HG02981 (cell line): ENCODE results near the gene FAM3B.
"Not testable (repeated sequence)": the region's sequence is repeated elsewhere in the genome, so short reads cannot be mapped to it uniquely, and the experiment has no call there.

Experiments used
- ATAC-seq: cut with Tn5 transposase; IDR thresholded peaks from one replicate; pipeline ENCODE4 v1.9.1; 2021; ENCODE audit warnings: mild to moderate bottlenecking, moderate library complexity; ENCODE audit not compliant: unreplicated experiment

Gene FAM3B, protein sequence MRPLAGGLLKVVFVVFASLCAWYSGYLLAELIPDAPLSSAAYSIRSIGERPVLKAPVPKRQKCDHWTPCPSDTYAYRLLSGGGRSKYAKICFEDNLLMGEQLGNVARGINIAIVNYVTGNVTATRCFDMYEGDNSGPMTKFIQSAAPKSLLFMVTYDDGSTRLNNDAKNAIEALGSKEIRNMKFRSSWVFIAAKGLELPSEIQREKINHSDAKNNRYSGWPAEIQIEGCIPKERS

DNA sequence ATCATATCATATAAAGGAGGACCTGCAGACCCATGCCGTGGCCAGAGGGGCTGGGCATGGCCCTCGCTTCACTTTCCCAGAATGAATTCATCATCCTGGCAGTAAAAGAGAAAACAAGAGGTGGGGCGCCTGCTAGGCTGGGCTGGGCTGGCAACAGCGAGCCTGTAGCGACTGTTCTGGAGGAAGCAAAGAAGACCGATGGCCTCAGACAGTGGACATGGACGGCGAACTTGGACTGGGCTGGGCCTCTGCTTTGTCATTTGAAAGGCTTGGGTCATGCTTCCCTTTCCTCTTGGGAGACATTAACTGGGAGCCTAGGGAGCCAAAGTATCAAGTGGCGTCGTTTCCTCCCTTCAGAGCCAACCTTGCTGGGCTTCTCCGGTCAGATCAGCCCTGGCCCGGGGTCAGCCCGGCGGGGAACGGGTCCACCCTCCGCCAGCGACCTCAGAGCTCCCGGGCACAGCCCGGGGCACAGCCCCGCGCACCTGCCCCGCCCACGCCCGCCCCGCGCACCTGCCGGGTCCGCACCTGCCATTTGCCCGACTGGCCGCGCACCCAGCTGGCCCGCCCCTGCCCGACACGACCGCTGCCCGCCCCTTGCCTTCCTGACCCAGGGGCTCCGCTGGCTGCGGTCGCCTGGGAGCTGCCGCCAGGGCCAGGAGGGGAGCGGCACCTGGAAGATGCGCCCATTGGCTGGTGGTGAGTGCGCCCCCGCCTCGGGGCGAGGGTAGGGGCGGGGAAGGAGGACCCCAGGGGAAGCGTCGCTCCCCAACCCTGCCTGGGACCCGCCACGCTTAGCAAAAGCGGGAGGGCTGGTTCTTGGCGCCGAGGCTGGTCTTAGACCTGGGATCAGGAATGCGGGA lies at the start of gene FAM3B:
Gene FAM3B (plus strand): TSS at position 602 of the 863 bp plus-strand sequence. CDS start 79 bp downstream, at position 681.
- no peak for ATAC-seq

DNA sequence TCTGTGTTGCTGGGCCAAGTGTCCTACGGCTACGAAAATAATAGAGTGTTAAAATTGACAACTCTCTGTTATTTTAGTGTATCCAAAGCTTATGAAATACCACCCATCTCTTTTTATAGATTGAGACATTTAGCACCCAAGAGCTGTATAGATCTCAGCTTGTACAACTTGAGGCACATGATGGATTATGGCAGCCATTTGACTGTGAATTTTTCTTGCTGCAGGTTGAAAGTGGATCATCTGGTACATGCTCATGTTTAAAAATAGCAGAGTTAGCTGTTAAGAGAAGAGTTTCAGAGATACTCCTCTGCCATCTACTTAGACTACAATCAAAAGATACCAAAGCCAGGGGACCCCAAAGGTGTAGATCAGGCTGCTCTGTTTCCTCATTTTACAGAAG lies 49.3 kb upstream of the FAM3B start:
- ATAC-seq = no peak

DNA sequence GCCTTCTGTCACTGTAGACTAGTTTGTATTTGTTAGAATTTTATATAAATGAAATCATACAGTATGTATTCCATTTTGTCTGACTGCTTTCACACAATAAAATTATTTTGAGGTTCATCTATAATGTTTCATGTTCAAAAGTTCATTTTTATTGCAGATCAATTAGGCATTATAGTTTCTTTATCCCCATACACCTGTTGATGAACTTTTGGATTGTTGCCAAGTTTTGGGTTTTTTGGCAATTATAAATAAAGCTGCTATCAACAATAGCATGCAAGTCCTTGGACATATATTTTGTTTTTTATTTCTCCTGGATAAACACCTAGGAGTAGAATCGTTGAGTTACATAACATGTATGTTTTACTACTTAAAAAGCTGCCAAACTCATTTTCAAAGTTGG lies 47.1 kb upstream of the FAM3B start:
- no peak for ATAC-seq

- no peak for ATAC-seq
These were observed 39.4 kb upstream of the FAM3B start for GRCh38 chr21:41277196-41277595.

GRCh38 chr21:41277846-41278245 lies 38.8 kb upstream of the FAM3B start:
- ATAC-seq = no peak

DNA sequence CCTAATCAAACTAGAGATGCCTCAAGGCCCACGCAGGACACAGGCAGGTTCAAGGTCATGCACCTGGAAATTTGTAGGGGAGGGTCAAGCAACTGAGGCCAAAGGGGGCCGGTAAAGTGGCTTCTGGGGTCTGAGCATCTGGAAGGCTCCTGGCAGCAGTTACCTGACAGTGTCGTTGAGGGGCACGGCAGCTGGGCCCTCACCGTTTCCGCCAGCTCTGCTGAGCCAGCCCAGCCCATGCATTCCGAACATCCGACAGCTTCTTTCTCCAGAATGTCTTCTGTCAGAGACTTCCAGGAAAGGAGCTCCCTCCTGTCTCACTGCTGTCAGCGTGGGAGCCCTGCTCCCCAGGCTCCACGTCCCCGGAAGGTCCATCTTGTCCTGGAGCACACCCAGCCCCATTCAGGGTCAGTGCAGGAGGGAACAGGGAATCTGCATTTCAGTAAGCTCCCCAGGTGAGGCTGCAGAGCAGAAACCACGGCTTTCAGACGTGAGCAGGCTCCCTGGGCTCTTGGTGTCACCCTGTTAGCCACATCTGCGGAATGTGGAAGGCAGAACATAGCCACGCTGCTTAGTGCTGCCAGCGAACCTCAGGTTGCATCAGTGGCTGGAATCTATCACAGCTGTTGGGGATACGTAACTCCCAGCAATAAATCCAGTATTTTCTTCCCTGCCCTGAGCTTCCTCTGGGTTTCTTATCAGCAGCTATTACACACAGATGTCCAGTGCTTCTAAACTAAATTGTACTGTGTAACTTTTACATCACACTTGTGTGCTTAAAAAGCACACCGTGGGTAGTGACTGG lies 36.3 kb upstream of the FAM3B start:
- ATAC-seq = no peak

- no peak for ATAC-seq
These were observed 34.2 kb upstream of the FAM3B start for GRCh38 chr21:41282412-41282811.

GRCh38 chr21:41283211-41283818 lies 33.3 kb upstream of the FAM3B start:
- ATAC-seq = no peak

GRCh38 chr21:41289431-41289830 lies 27.2 kb upstream of the FAM3B start:
- no peak for ATAC-seq

DNA sequence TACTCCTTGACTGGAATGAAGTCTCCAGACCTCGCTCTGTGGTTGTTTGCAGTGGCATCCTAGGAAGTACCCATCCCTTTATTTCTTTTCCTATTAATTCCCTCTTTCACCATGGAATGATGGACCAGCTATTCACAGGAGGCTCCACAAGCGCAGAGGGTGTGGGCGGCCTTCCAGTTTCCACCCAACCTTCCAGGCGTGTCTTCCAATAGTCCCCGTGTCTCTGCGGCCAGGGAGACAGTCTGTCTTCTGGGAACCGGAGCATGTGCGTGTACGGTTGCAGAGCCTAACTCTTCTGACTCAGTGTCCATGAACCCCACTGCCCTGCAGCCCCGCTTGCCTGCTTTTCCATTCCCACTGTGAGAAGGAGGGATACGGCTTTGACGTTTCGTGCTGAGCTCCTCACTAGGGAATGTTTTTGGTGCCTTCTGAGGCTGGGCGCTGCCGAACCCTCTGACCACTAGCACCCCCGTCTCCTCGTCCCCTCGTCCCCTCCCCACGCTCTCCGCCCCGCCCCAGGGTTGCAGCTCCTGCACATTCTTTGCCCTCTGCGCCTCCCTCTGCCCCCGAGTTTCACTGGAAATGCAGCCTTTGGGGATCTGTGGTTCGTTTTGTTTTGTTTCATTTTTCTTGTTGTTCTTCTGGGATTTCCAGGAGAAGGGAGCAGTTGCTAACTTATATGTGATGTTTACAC lies 26.3 kb upstream of the FAM3B start:
- no peak for ATAC-seq

DNA sequence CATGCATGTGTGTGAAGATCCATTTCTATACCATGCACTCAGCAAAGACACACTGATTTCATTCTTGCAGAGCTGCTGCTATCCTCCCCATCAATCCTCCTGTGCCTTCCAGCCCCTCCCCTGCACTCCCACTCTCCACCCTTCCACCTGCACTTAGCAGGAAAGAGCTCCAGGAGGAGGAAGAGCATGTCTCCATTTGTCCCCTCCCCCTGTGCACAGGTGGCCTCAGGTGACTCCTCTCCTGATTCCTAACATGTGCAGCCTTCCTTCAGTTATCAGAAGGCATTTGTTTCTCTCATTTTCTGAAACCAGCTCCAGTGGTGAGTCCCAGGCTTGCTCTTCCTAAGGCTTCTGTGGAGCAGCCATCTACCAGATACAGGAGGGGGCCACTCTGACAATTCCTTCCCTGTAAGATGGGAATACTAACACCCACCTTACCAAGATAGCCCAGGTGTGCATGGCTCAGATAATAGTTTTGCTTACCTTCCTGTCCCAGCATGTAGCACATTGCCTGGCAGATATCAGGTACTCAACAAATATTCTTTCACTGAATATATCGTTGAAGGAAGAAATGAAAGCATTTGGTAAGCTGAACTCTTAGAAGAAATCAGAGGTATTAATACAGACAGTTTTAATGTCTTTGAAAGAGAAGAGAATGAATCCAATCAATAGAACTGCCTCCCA lies 21.9 kb upstream of the FAM3B start:
- ATAC-seq = no peak

DNA sequence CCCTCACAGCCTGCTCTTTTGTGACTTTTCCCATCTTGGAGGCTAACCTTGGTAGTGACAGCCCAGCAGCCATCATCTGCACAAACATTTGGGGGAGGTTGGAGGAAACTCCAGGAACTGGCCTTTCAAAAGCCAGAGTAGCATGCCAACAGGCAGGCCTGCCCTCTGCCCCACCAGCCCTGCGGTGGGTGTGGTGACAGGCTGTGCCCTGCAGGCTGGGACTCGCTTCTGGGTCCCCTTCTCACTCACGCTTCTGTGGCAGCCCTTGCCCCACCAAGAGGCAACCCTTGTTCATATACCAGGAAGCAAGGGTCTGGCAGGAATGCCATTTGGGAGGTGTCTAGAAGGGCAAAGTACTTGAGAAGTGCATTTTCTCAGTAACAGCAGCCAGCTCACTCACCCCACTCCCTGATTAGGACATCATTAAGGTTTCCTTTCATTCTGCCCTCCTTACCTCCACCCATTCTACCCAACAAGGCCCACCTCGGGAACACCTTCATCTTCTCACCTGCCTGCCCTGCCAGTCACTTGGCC lies 20.8 kb upstream of the FAM3B start:
- no peak for ATAC-seq

DNA sequence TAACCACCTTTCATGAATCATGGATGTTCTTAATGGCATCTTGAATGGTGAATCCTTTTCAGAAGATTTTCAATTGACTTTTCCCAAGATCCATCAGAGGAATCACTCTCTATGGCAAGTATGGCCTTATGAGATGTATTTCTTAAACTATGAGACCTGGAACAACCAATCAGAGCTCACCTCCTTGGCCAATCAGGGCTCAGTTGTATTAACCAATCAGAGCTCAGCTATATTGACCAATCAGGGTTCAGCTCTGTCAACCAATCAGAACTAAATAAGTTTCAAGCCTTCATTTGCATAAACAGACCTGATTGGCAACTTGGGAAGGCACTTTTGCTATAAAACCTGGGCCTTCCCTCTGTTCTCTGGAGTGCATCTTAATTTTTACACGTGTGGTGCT lies 13.6 kb upstream of the FAM3B start:
- no peak for ATAC-seq

DNA sequence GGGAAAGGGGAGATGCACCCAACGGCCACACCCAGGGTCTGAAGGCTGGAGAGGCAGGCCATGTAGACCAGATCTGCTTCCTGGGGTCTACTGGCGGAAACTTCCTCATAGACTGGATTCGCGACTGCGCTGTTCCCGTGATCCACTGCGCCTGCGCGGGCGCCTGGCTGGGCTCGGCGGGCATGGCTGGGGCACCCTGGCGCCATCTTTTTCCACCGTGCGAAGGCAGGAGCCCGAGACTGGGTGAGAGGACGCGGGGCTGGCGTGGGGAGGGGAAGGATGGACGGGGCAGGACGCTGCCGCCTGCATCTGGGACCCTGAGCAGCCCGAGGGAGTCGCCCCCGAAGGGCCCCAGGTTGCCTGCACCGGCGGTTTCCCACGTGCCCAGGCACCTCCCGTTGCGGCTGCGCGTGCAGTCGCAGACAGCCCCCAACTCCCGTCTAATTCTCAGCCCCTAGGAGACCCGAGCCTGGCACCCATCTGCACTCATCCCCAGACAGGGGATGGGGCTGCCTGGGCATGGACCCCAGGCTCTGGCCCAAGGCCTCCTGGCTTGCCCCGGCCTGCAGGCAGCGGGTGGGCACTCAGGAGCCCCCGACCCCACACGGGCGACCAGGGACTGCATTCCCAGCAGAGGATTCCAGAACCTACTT lies 12.4 kb upstream of the FAM3B start:
- no peak for ATAC-seq

DNA sequence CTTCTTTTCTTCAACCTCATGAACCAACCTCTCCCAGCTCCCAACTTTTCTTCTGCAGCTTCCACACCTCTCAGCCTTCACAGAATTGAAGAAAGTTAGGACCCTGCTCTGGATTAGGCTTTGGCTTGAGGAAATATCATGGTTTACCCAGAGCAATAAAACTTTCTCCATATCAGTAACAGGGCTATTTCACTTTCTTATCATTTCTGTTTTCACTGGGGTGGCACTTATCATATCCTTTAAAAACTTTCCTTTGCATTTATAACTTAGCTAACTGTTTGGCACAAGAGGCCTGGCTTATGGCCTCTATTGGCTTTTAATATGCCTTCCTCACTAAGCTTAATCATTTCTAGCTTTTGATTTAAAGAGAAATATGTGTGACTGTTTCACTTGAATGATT lies 9.4 kb upstream of the FAM3B start:
- ATAC-seq = no peak

DNA sequence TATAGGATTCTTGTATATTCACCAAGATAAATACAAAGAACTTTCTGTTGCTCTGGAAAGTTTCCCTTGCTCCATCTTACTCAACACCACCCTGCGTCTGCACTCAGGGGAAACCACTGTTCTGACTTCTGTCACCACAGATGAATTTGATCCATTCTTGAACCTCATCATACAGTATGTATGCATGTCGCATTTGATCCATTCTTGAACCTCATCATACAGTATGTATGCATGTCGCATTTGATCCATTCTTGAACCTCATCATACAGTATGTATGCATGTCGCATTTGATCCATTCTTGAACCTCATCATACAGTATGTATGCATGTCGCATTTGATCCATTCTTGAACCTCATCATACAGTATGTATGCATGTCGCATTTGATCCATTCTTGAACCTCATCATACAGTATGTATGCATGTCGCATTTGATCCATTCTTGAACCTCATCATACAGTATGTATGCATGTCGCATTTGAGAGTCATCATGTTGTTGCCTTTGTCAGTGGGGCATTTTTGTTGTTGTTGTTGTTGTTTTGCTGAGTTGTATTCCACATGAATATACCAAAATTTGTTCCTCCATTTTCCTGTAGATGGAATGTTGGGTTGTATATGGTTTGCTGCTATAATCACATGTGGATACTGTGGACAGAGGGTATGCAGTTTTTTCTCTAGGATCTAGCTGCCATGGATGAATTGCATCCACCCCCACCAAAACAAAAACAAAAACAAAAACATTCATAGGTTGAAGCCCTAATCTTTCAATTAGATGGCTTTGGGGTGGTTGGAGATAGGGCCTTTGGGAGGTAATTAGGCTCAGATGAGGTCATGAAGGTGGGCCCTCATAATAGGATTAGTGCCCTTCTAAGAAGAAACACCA lies 3.1 kb upstream of the FAM3B start:
- ATAC-seq = not testable (repeated sequence)

DNA sequence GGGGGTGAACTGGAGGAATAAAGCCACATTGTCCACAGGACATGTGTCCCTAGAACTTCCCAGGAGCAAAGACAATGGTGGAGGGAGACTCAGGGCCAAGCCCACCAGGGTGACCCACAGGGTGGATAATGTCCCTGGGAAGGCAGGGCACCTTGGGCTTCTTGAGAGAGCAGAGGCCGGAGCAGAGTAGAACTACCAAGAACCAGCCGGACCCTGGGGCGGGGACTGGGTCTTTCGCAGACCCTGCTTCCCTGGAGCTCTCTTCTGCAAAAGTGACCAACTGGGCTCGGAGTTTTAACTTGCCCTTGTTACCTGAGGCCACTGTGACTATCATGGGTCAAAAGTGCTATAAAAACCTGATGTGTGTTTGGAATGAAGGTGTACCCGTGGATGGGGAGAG lies 875 bp upstream of the FAM3B start:
- no peak for ATAC-seq

GRCh38 chr21:41317063-41317392 lies 427 bp downstream of the FAM3B start:
- no peak for ATAC-seq
